Measurements from ENCODE around the gene SURF6.
A peak's percentile ranks its signal among the peaks of the same experiment; 100 is the strongest.

Gene SURF6

DNA sequence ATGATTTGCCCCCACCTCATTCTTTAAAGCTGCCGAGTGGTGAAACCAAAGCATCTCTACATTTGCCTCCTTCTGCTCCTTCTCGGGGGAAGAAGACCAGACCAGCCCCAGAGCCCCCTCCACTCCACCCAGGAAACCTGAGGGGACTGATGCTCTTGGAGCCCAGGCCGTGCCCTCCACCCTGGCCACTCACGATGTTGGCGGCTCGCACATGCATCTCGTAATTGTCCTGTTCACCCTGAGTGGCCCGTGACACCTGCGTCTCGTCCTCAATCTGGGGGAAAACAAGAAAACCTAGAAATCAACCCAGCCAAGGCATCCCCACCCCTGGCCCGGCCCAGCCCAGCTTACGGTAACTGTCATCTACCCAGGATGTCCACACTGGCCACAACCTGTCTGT is 9.0 kb upstream of the SURF6 start:
- no peak for TF ChIP-seq GABPA (IDR thresholded peaks at IDR 0.05; ENCODE audit: low read depth)
- TF ChIP-seq CTCF (IDR thresholded peaks at IDR 0.05; ENCODE audit: insufficient read depth, low read length), result no peak
- TF ChIP-seq REST (IDR thresholded peaks at IDR 0.05; ENCODE audit: insufficient replicate concordance, low read depth), result no peak
- TF ChIP-seq POLR2AphosphoS5 (IDR thresholded peaks at IDR 0.05; ENCODE audit: low read depth), result no peak
- TF ChIP-seq SPI1 (IDR thresholded peaks at IDR 0.05; ENCODE audit: borderline replicate concordance, low read depth), result no peak
- Histone ChIP-seq H3K27me3 (ENCODE audit: insufficient read depth, poor library complexity, severe bottlenecking) (no peaks in the 10 kb centered on the region), H3K27ac (replicated peaks) (no peak overlapping the region), H3K4me3 (replicated peaks; ENCODE audit: insufficient read depth, low read length) (no peak overlapping the region)
- no peak for DNase-seq (ENCODE audit: low read depth in 1 of 2, low spot score in 1 of 2)

- H3K27ac ChIP-seq (replicated peaks), result no peak overlapping the region
These were observed 8.1 kb upstream of the SURF6 start for GRCh38 chr9:133344071-133344470.

DNA sequence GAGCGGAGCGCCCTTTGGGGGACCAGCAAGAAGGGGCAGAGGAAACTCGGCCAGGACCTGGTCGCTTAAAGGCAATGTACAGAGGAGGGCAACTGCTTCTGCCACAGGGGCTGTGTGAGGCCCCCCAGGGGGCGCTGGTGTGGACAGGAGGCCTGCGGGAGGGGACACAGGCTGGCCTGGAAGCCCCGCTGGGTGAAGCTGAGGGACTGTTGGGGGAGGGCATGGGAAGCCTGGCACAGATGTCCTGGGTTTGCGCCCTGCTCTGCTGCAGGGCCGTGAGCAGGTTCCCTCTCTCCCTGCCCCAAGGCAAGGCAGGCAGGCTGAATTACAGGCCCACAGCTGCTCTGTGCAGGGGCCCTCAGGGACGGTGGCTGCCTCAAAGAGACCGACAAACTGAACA is 6.6 kb upstream of the SURF6 start:
- H3K27ac ChIP-seq (replicated peaks), result peak overlapping the region; percentile 56

More at GRCh38 chr9:133344071-133344470, 8.1 kb upstream of the SURF6 start:
- H3K4me3 ChIP-seq (replicated peaks; ENCODE audit: insufficient read depth, low read length), result no peak overlapping the region
- no peak for DNase-seq (ENCODE audit: low read depth in 1 of 2, low spot score in 1 of 2)
- TF ChIP-seq SPI1 (IDR thresholded peaks at IDR 0.05; ENCODE audit: borderline replicate concordance, low read depth) (no peak), REST (IDR thresholded peaks at IDR 0.05; ENCODE audit: insufficient replicate concordance, low read depth) (no peak), CTCF (IDR thresholded peaks at IDR 0.05; ENCODE audit: insufficient read depth, low read length) (no peak)
- H3K27me3 ChIP-seq (ENCODE audit: insufficient read depth, poor library complexity, severe bottlenecking), result no peaks in the 10 kb centered on the region

More for the DNA sequence above, 6.6 kb upstream of the SURF6 start:
- H3K4me3 ChIP-seq (replicated peaks; ENCODE audit: insufficient read depth, low read length), result no peak overlapping the region
- TF ChIP-seq GABPA (IDR thresholded peaks at IDR 0.05; ENCODE audit: low read depth) (no peak), CTCF (IDR thresholded peaks at IDR 0.05; ENCODE audit: insufficient read depth, low read length) (no peak), POLR2AphosphoS5 (IDR thresholded peaks at IDR 0.05; ENCODE audit: low read depth) (no peak), SPI1 (IDR thresholded peaks at IDR 0.05; ENCODE audit: borderline replicate concordance, low read depth) (no peak), REST (IDR thresholded peaks at IDR 0.05; ENCODE audit: insufficient replicate concordance, low read depth) (no peak)
- no peak for DNase-seq (ENCODE audit: low read depth in 1 of 2, low spot score in 1 of 2)
- H3K27me3 ChIP-seq (ENCODE audit: insufficient read depth, poor library complexity, severe bottlenecking), result no peaks in the 10 kb centered on the region

Data from HL-60 (cell line).